ENCODE results near the gene PIK3R1.

Gene PIK3R1

DNA sequence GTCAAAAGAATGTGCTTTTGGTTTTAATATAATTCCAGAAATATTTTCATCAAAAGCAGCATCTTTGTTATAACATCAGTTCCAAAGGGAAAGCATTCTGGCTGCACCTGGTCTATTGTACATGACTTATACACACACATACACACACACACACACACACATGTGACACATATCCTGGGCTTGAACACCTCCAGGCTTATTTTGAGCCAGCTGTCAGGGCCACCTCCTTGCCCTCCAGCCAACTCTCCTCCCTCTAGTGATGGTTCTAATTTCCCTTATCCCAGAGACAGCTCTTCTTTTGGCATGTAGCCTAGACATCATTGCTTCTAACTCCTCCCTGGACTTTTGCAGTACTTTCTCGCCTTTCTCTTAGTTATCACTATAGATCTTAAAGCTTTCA is 115.0 kb downstream of the PIK3R1 start:
- no peak for DNase-seq (ENCODE audit: low read depth in 2 of 2)

DNA sequence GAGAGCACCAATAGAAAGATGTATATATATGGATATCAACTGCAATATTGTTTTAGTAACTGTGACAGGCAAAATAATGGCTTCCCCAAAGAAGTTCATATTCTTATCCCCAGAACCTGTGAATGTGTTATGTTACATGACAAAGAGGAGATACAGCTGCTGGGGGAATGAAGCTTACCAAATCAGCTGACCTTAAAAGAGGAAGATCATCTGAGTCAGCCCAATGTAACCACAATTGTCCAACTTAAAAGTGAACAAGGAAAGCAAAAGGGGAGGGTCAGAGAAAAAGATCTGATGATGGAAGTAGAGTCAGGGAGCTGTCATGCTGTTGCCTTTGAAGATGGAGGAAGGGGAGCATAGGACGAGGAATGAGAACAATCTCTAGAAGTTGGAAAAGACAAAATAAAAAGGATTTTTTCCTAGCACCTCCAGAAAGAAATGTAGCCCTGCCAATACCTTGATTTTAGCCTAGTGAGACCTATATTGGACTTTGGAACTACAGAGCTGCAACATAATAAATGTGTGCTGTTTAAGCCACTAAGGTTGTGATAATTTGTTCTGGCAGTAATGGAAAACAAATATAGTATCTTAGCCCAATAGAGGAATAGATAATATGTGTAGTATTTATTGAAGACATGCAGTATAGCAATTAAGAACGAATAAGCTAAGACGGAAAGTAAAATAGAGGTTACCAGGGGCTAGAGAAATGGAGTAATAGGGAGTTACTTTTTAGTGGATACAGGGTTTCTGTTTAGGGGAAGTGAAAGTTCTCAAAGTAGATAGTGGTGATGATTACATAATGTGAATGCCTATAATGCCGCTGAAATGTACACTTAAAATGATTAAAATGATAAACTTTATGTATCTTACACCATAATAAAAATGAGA is 115.9 kb downstream of the PIK3R1 start:
- no peak for DNase-seq (ENCODE audit: low read depth in 2 of 2)

DNA sequence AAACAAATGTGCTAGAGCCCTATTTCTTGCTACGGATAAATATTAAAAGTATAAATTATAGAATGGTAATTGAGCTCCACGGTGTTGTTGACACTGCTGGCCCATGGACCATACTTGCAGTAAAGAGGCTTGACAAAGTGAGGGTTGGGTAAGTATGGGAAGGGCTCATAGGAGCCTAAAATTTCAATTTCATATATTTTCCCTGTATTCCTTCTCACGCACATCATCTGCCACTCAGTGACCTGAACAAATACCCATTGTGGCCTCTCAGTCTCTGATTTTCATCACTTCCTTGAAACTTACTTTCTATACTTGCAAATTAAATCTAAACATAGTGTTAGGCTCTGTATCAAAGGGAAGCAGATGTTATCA is 116.5 kb downstream of the PIK3R1 start:
- no peak for DNase-seq (ENCODE audit: low read depth in 2 of 2)

DNA sequence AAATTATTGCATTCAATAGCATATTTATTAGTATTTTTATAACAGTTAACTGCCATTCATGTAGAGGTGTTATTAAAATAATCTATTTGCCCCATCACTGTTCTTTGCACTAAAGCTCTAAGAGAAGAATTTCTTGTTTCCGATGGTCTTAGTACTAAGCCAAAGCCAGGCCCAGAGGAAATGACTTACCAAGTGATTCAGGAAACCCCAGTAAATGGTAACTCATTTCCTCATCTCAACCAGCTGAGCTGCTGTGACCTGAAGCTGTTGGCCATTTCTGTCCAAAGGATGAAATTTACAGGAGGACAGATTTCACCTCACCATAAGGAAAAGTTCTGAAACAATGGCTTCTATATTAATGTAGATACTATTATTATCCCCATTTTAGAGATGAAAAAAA is 117.0 kb downstream of the PIK3R1 start:
- DNase-seq (ENCODE audit: low read depth in 2 of 2): no peak

DNA sequence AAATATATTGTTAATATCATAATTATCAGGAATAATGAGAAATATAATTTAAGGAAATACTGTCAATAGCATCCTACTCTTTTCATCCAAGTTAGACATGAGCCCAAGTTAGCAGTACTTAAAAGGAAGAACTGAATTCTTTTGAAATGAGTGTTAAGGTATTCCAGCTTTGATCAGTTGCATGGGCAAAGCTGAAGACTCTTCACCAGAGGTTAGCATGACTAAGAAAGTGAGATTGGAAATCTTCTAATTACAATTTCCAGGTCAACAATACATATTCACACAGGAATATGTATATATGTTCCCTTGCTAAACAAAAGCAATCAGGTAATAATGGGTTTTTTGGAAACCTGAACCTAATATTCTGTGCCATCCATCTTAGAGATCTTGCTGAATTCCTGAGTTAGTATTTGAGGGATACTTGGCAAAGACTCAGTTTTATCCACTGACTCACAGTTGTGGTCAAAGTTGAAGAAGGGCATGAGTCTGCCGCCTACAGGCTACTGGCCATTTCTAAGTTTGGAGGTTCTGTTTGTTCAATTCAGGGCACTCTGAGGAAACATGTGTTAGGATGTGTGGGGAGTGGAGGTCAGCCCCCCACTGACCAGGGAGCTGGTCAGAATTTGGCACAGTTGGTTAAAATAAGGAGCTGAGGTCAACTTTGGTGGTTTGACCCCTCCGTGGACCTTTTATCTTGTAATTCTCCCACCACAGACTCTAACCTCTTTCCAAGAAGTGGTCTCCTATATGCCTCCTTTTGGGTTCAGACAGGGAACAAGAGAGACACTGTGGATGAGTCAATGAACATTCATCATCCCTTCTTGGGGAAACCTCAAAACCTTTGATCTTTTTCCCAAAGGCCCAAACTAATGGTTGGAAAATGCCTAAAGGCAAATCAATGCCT is 118.3 kb downstream of the PIK3R1 start:
- no peak for DNase-seq (ENCODE audit: low read depth in 2 of 2)

DNA sequence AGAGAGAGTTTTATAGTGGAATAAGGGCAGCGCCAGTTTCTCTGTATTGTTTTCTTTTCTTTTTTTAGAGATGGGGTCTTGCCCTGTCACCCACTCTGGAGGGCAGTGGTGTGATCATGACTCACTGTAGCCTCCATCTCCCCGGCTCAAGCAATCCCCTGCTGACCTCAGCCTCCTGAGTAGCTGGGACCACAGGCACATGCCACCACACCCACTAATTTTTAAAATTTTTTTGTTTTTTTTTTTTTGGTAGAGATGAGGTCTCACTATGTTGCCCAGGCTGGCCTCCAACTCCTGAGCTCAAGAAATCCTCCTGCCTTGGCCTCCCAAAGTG is 119.0 kb downstream of the PIK3R1 start:
- DNase-seq (ENCODE audit: low read depth in 2 of 2): no peak

DNA sequence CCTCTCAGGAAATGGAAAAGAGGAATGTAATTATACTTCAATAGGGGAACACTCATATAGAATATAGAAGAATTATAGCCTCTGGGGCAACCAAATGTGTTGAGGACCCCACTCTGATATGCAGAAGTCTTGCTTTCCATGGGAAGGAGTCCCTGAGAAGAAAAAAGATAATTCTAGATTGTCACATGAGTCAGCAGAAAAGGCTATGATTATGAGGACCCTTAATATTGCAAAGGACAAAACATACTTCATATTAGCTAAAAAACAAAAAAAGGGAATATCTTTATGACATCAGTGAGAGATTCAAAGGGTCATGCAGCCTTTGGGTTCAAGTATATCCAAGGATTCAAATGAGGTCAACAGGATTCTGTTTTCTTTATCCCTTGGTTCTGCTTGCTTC is 119.5 kb downstream of the PIK3R1 start:
- DNase-seq (ENCODE audit: low read depth in 2 of 2): no peak

DNA sequence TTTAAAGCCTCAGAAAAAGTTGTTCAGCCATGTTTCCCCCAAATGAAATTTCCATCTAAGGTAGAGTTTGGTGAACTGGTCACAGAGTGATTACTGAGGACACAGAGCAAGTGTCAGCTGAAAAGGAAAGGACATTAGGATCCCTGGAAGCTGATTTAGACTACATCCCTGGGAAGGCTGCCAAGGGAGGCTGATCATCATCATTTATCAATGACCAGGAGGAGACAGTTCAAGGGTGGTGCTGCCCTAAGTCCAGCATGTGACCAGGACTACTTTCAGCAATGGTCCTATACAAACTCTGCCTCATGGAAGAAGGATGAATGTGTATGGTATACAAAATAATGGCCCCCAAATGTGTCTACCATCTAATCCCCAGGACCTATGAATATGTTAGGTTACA is 120.6 kb downstream of the PIK3R1 start:
- no peak for DNase-seq (ENCODE audit: low read depth in 2 of 2)

DNA sequence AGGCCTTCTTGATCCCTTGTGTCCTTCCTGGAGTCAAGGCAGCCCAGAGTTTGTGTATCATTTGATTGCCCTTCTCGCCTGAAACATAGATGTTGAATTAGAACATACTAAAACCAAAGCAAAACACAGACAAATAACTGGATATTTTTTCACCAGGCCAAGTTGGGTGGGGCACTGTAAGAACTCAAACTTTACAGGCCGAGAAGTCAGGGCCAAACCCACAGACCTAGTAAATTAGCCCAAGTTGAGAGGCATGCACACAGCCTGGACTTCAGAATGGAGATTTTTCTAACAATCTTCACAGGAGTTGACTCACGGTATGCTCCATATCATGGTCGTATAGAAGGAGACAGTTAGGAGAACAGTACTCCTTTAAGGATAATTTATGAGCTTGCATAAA is 121.7 kb downstream of the PIK3R1 start:
- DNase-seq (ENCODE audit: low read depth in 2 of 2): no peak

DNA sequence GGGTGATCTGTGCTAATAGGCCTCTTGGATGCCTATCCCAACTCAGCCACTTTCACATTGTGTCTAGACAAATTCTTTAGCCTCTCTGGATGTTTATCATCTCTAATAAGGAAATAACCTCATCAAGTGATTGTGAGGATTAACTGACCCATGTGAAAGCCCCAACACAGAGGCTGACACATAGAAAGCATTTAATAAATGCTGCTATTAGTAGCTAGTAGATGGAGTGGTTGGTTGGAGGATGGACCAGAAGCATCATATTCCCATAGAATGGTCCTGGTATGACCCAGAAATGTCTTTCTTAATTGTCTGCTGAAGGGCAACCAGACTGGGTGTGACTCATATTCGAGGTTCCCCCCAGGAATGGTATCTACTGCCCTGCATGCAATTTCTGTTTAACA is 124.4 kb downstream of the PIK3R1 start:
- no peak for DNase-seq (ENCODE audit: low read depth in 2 of 2)

DNA sequence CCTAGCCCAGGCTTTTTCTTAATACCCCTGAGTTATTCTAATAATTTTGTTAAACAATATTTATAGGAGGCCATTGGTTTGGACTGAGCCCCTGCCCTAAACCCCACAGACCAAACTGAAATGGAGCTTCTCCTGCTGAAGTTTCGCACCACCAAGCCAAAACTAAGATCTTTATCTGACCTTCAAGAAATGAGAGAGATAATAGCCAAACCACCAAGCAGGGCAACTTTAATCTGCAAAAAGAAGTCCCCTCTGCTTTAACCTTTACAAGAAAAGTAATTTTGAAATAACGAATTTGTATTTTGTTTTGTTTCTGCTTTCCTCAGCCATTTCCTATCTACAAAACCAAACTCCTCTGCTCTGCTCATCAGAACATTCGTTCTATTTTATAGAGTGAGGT is 125.5 kb downstream of the PIK3R1 start:
- DNase-seq (ENCODE audit: low read depth in 2 of 2): no peak

DNA sequence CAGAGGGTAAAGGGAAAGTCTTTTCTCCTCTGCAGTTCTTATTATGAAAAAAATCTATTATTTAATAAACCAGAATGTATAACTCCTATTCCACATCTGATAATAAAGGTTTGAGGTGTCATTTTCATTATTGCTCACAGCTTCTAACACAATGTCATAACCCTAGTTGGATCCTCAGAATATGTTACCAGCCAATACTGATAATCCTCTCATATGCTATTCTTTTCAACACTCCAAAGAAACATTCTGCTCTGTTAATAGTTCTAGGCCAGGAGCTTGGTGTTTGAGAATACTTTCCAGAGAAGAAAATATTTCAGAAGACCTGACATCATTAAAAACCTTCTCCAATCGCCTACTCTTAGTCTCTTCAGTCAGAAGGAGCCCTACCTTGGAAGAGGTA is 127.1 kb downstream of the PIK3R1 start:
- no peak for DNase-seq (ENCODE audit: low read depth in 2 of 2)

DNA sequence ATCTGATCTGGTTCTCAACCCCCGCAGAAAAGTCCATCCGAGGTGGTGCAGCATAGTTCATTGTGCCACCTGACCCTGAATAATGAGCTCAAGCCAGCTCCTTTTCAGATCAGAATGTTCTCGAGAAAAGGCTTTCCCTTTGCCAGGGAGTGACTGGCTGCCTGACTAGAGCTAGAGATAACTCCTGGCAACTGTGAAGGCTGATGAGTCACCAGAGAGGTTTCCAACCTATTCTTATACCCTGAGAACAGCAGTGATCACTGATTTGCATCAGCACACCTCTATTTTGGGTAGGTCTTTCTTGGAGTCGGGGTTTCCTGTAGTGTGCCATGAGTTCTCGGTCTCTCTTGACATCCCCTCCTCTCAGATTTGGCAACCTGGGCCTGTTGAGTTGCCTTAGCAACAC is 127.9 kb downstream of the PIK3R1 start:
- no peak for DNase-seq (ENCODE audit: low read depth in 2 of 2)

DNA sequence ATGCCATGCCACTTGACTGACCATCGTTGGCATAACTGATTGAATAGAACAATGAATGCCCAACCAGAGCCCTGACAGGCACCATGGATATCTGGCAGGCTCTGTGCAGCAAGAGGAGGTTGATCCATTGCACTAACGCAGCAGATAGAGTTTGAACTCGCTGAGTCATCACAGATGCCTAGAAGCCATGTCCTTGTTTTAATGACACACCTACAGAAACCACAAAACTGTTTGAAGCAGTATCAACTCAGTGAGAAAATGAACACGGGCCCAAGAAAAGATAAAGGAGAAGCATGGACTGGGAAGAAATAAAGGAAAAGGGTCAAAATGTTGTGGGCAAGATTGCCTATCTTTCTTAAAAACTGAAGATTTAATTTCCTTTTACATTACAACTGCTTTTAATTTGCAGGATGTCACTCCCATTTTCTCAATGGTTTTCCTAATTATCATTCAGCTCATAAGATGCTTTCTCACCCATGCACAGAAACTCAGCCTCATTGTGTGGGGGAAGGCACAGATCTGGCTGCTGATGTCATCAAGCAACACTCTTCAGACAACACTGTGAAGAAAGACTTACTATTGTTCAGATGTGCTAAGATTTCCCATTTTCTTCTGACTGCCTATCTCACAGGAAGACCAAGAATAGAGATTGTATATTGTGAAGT is 129.0 kb downstream of the PIK3R1 start:
- no peak for DNase-seq (ENCODE audit: low read depth in 2 of 2)

DNA sequence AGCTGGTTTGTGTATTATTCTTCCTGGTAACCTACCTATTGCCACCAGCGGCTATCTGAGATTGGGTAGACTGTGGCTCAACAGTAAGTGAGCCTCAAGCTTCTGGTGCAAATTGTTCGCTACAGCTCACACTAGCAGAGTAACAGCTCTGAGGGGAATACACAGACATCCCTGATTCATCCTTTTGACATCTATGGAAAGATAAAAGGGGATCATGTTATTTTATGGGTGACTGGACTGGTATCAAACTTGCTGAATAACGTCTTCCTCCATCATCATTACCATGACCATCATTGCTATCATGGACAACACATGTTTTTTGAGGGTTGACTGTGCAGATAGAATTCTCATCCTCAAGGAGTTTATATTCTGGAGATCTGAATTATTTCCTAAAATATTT is 129.6 kb downstream of the PIK3R1 start:
- DNase-seq (ENCODE audit: low read depth in 2 of 2): no peak

DNA sequence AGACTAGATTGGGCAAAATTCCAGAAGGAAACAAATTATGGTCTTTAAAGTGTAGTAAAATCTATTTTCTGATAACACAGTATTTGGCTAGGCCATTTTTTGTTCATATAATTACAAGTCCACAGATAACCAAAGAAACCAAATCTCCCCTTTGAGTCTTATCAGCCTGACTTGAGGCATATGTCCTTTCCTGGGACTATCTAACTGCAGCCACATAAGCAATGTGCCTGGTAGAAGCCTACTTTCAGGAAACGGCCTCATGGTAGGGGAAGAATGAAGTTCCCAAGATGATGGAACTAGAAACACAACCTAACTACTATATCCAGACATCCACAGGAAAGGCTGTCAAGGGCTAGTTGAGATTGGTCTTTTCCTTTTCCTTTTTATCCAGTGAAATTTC is 130.0 kb downstream of the PIK3R1 start:
- no peak for DNase-seq (ENCODE audit: low read depth in 2 of 2)

DNA sequence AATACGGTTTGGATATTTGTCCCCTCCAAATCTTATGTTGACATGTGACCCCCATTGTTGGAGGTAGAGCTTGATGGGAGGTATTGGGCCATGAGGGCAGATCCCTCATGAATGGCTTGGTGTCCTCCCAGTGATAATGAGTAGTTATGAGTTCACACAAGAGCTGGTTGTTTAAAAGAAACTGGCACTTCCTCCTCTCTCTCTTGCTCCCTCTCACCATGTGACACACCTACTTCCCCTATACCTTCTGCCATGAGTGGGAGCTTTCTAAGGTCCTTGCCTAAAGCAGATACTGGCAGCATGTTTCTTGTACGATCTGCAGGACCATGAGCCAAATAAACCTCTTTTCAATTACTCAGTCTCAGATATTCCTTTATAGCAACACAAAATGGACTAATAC is 132.0 kb downstream of the PIK3R1 start:
- no peak for DNase-seq (ENCODE audit: low read depth in 2 of 2)

DNA sequence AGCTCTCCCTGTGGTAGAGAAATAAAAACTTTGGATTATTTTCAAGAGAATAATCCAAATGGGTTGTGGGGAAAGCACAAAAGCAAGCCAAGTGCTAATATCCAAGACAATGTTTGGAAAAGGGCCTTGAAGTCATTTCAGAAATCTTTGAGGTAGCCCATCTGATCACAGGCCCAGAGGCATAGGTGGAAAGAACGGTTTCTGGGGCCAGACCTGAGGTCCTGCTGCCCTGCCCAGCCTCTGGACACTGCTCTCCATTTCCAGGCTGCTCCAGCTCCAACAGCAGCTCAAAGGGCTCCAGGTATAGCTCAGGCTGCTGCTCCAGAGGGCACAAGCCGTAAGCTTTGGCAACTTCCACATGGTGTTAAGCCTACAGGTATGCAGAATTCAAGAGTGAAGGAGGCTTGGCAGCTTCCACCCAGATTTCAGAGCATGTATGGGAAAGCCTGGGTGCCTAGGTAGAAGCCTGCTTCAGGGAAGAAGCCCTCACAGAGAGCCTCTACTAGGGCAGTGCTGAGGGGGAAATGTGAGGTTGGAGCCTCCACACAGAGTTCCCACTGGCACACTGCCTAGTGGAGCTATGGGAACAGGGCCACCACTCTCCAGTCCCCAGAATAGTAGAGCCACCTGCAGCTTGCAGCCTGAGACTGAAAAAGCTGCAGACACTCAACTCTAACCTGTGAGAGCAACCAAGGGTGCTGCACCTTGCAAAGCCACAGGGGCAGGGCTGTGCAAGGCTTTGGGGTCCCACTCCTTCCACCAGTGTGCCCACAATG is 133.1 kb downstream of the PIK3R1 start:
- no peak for DNase-seq (ENCODE audit: low read depth in 2 of 2)

DNA sequence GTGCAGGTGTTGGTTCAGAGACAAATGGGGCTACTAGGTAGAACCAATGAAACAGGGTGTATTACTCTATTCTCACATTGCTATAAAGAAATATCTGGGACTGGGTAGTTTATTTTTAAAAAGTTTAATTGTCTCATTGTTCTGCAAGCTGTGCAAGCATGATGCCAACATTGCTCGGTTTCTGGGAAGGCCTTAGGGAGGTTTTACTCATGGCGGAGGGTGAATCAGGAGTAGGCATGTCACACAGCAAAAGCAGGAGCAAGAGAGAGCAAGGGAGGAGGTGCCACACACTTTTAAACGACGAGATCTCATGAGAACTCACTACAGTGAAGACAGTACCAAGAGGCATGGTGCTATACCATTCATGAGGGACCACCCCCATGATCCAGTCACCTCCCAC is 134.6 kb downstream of the PIK3R1 start:
- DNase-seq (ENCODE audit: low read depth in 2 of 2): no peak

Measured in fibroblast of skin of left biceps (primary cell).